GM19351 (cell line): ENCODE results near the gene MCC.

Experiments
- ATAC-seq: cut with Tn5 transposase; IDR thresholded peaks from one replicate; pipeline ENCODE4 v1.9.1; 2021; ENCODE audit warnings: mild to moderate bottlenecking, moderate library complexity; ENCODE audit not compliant: unreplicated experiment

The MCC gene

GRCh38 chr5:113064806-113065205 is 423.4 kb downstream of the MCC start:
- no peak for ATAC-seq

- no peak for ATAC-seq
Measured at GRCh38 chr5:113063927-113064326, 424.3 kb downstream of the MCC start.

- no peak for ATAC-seq
Measured at GRCh38 chr5:113062869-113063508, 425.3 kb downstream of the MCC start.

- no peak for ATAC-seq
Measured at GRCh38 chr5:113061846-113062780, 426.1 kb downstream of the MCC start.

- no peak for ATAC-seq
Measured at GRCh38 chr5:113060408-113061025, 427.7 kb downstream of the MCC start.

GRCh38 chr5:113059232-113060040 is 428.8 kb downstream of the MCC start:
- no peak for ATAC-seq

- no peak for ATAC-seq
Measured at GRCh38 chr5:113058706-113059226, 429.5 kb downstream of the MCC start.

GRCh38 chr5:113058269-113058668 is 430.0 kb downstream of the MCC start:
- ATAC-seq = no peak

- ATAC-seq = no peak
Measured at GRCh38 chr5:113057557-113057984, 430.7 kb downstream of the MCC start.

- no peak for ATAC-seq
Measured at GRCh38 chr5:113056988-113057387, 431.3 kb downstream of the MCC start.

- ATAC-seq = no peak
Measured at GRCh38 chr5:113054899-113055298, 433.4 kb downstream of the MCC start.

- ATAC-seq = no peak
Measured at GRCh38 chr5:113053511-113053995, 434.7 kb downstream of the MCC start.

GRCh38 chr5:113052041-113052795 is 436.0 kb downstream of the MCC start:
- no peak for ATAC-seq

- ATAC-seq = no peak
Measured at GRCh38 chr5:113050721-113051382, 437.4 kb downstream of the MCC start.

GRCh38 chr5:113048931-113049330 is 439.3 kb downstream of the MCC start:
- ATAC-seq = no peak

GRCh38 chr5:113047733-113048652 is 440.3 kb downstream of the MCC start:
- ATAC-seq = peak; percentile 92

- no peak for ATAC-seq
Measured at GRCh38 chr5:113047234-113047633, 441.0 kb downstream of the MCC start.
